GM19324 (cell line): ENCODE measurements around the gene IFFO2.
"Not testable (repeated sequence)": the region's sequence is repeated elsewhere in the genome, so short reads cannot be mapped to it uniquely, and the experiment has no call there.

Experiments used
- ATAC-seq: cut with Tn5 transposase; IDR thresholded peaks from one replicate; pipeline ENCODE4 v1.9.1; 2021; ENCODE audit warnings: mild to moderate bottlenecking, moderate library complexity; ENCODE audit not compliant: unreplicated experiment, low FRiP score

Gene IFFO2

GRCh38 chr1:18879791-18880309, 76.6 kb downstream of the IFFO2 start:
- no peak for ATAC-seq

- no peak for ATAC-seq
These were observed 77.2 kb downstream of the IFFO2 start for GRCh38 chr1:18879215-18879790.

- no peak for ATAC-seq
These were observed 77.8 kb downstream of the IFFO2 start for GRCh38 chr1:18878538-18879214.

- ATAC-seq = no peak
These were observed 79.2 kb downstream of the IFFO2 start for GRCh38 chr1:18877282-18877681.

GRCh38 chr1:18876210-18876609, 80.3 kb downstream of the IFFO2 start:
- ATAC-seq = no peak

GRCh38 chr1:18875796-18876128, 80.7 kb downstream of the IFFO2 start:
- ATAC-seq = no peak

GRCh38 chr1:18875107-18875795, 81.2 kb downstream of the IFFO2 start:
- no peak for ATAC-seq

- no peak for ATAC-seq
These were observed 81.9 kb downstream of the IFFO2 start for GRCh38 chr1:18874600-18874999.

GRCh38 chr1:18874036-18874435, 82.4 kb downstream of the IFFO2 start:
- no peak for ATAC-seq

- no peak for ATAC-seq
These were observed 84.3 kb downstream of the IFFO2 start for GRCh38 chr1:18872071-18872611.

GRCh38 chr1:18871401-18872070, 84.9 kb downstream of the IFFO2 start:
- no peak for ATAC-seq

- ATAC-seq = no peak
These were observed 85.5 kb downstream of the IFFO2 start for GRCh38 chr1:18870957-18871356.

- not testable (repeated sequence) for ATAC-seq
These were observed 85.9 kb downstream of the IFFO2 start for GRCh38 chr1:18870595-18870865.

GRCh38 chr1:18869847-18870594, 86.5 kb downstream of the IFFO2 start:
- ATAC-seq = no peak

- ATAC-seq = no peak
These were observed 87.6 kb downstream of the IFFO2 start for GRCh38 chr1:18868801-18869424.

GRCh38 chr1:18868354-18868753, 88.1 kb downstream of the IFFO2 start:
- no peak for ATAC-seq

GRCh38 chr1:18866846-18867245, 89.6 kb downstream of the IFFO2 start:
- ATAC-seq = no peak

GRCh38 chr1:18866314-18866713, 90.2 kb downstream of the IFFO2 start:
- no peak for ATAC-seq

GRCh38 chr1:18865176-18865575, 91.3 kb downstream of the IFFO2 start:
- ATAC-seq = no peak

- ATAC-seq = no peak
These were observed 94.9 kb downstream of the IFFO2 start for GRCh38 chr1:18861590-18861989.
